Activated CD8-positive, alpha-beta T cell treated with anti-CD3 and anti-CD28 coated beads for 36 hours (primary cell): Measurements from ENCODE around the gene LYRM1. TPM values are rescaled to one million over a fixed set of nuclear protein-coding genes. Genes with fewer than 3 reads are reported as not detected.

Experiments
- ATAC-seq: fragments of 200-7000 bp; cut with Tn5 transposase; one replicate; pipeline ENCODE4 v1.10.0; 2021; ENCODE audit warnings: mild to moderate bottlenecking, moderate library complexity
- CTCF ChIA-PET: fragments of 350-600 bp; sonication (Branson Sonifier 250); formaldehyde crosslinking; loops from one replicate; lab custom pipeline; 2021; ENCODE audit warnings: antibody characterized with exemption; lab: Charles Lee
- POLR2A ChIA-PET: fragments of 350-600 bp; sonication (Branson Sonifier 250); formaldehyde crosslinking; loops from one replicate; lab custom pipeline; 2021; ENCODE audit warnings: antibody characterized with exemption; lab: Charles Lee
- DNase-seq: peaks from one replicate; pipeline ENCODE4 v3.0.0-alpha.2; 2020
- H3K27ac Mint-ChIP-seq: one replicate; pipeline ENCODE4 v1.8.0; 2021; ENCODE audit warnings: mild to moderate bottlenecking, mixed read lengths
- H3K27me3 Mint-ChIP-seq: one replicate; pipeline ENCODE4 v1.8.0; 2021; ENCODE audit warnings: mixed read lengths
- H3K36me3 Mint-ChIP-seq: one replicate; pipeline ENCODE4 v1.8.0; 2021; ENCODE audit warnings: low read depth, mixed read lengths
- H3K4me1 Mint-ChIP-seq: one replicate; pipeline ENCODE4 v1.8.0; 2021; ENCODE audit warnings: low read depth, mixed read lengths
- H3K4me3 Mint-ChIP-seq: one replicate; pipeline ENCODE4 v1.8.0; 2021; ENCODE audit warnings: mild to moderate bottlenecking, moderate library complexity, mixed read lengths
- H3K9me3 Mint-ChIP-seq: one replicate; pipeline ENCODE4 v1.8.0; 2021; ENCODE audit warnings: mixed read lengths
- intact Hi-C: fragments of 100-400 bp; cut with micrococcal nuclease; formaldehyde crosslinking; loops from one replicate; pipeline ENCODE4 v1.10.0; 2022
- total RNA-seq, 2 experiments: library from RNA; stranded (reverse); gene quantifications; one replicate each; pipeline ENCODE4 v1.2.3, GENCODE V29; 2021
- TF ChIP-seq, protein P1 (sequence below): fragments of 200-600 bp; IDR thresholded peaks from one replicate; pipeline ENCODE4 v1.8.0; 2022; ENCODE audit warnings: antibody characterized with exemption, mild to moderate bottlenecking

Gene LYRM1
- total RNA-seq, 2 experiments from 2014 or later: 31.3 to 32.5 TPM

- Mint-ChIP-seq H3K36me3 (peaks cover 9% of the 10 kb centered on the region), H3K27me3 (no peaks in the 10 kb centered on the region), H3K27ac (no peak overlapping the region), H3K4me3 (no peak overlapping the region), H3K9me3 (no peaks in the 10 kb centered on the region), H3K4me1 (no peaks in the 10 kb centered on the region)
- TF ChIP-seq, protein P1, sequence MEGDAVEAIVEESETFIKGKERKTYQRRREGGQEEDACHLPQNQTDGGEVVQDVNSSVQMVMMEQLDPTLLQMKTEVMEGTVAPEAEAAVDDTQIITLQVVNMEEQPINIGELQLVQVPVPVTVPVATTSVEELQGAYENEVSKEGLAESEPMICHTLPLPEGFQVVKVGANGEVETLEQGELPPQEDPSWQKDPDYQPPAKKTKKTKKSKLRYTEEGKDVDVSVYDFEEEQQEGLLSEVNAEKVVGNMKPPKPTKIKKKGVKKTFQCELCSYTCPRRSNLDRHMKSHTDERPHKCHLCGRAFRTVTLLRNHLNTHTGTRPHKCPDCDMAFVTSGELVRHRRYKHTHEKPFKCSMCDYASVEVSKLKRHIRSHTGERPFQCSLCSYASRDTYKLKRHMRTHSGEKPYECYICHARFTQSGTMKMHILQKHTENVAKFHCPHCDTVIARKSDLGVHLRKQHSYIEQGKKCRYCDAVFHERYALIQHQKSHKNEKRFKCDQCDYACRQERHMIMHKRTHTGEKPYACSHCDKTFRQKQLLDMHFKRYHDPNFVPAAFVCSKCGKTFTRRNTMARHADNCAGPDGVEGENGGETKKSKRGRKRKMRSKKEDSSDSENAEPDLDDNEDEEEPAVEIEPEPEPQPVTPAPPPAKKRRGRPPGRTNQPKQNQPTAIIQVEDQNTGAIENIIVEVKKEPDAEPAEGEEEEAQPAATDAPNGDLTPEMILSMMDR: no peak
- POLR2A ChIA-PET: interaction anchor here (0.7 kb wide), 1 partner anchor 24 kb away, joined by 3 read pairs; no protein-coding TSS in a partner anchor
- intact Hi-C loops: no loop called here
- CTCF ChIA-PET: interaction anchor here (1.1 kb wide), 1 partner anchor 12 kb away, joined by 3 read pairs; no protein-coding TSS in a partner anchor
- DNase-seq: no peak
- no peak for ATAC-seq
Measured at GRCh38 chr16:20930365-20930690, 29.8 kb downstream of the LYRM1 start.

GRCh38 chr16:20931066-20931600, 30.6 kb downstream of the LYRM1 start:
- DNase-seq (no peak), ATAC-seq (no peak)
- Mint-ChIP-seq H3K9me3 (no peaks in the 10 kb centered on the region), H3K4me1 (no peaks in the 10 kb centered on the region), H3K36me3 (peaks cover 2% of the 10 kb centered on the region), H3K27ac (no peak overlapping the region), H3K4me3 (no peak overlapping the region), H3K27me3 (no peaks in the 10 kb centered on the region)
- intact Hi-C loops: no loop called here
- ChIA-PET CTCF (interaction anchor here (1.1 kb wide), 1 partner anchor 11 kb away, joined by 3 read pairs; no protein-coding TSS in a partner anchor), POLR2A (no interaction called here)
- TF ChIP-seq, protein P1: no peak

DNA sequence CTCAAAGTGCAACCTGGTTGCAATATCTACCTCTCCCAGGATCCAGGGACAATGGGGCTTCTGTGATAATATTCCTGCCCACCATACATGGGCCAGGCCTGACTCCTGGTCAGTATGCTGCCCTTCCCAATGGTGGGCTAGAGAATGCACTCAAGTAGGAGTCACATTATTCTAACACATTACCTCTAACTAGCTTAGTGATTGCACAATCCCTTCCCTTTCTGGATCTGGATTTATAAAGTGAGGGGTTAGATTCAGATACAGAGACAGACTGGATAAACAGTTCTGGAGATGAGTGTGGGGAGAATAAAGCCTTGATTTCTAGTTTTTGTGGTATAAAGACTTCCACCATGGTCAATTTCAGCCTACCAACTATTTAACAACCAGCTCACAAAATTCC, 33.0 kb downstream of the LYRM1 start:
- no peak overlapping the region for H3K27ac Mint-ChIP-seq
- H3K4me3 Mint-ChIP-seq: no peak overlapping the region
- ATAC-seq (no peak), DNase-seq (no peak)
- CTCF ChIA-PET: no interaction called here
- POLR2A ChIA-PET: no interaction called here
- H3K27me3 Mint-ChIP-seq: no peaks in the 10 kb centered on the region
- intact Hi-C loops: no loop called here
- peaks cover 8% of the 10 kb centered on the region for H3K4me1 Mint-ChIP-seq
- TF ChIP-seq, protein P1: no peak
- no peaks in the 10 kb centered on the region for H3K36me3 Mint-ChIP-seq
- no peaks in the 10 kb centered on the region for H3K9me3 Mint-ChIP-seq

DNA sequence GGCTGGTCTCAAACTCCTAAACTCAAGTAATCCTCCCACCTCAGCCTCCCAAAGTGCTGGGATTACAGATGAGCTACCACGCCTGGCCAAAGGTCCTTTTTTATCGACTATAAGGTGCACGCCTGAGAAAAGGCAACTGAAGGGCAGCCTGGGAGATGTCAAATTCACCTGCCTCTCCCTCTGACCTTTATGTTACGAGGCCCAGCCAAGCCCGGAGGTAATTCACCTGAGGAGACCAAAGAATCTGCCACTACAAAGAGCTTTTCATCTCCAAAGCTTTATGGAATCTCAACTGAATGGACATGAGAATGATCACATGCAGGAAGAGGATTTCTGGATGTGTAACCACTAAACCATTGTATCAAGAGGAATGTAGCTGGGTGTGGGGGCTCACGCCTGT, 37.2 kb downstream of the LYRM1 start:
- intact Hi-C loops: no loop called here
- no peaks in the 10 kb centered on the region for H3K36me3 Mint-ChIP-seq
- CTCF ChIA-PET: interaction anchor here (1.0 to 2.0 kb wide), 5 partner anchors 26 to 89 kb away, joined by 3 to 6 read pairs (median 4); no protein-coding TSS in a partner anchor
- H3K27ac Mint-ChIP-seq: no peak overlapping the region
- POLR2A ChIA-PET: interaction anchor here (0.9 kb wide), 1 partner anchor 37 kb away, joined by 4 read pairs; no protein-coding TSS in a partner anchor
- H3K9me3 Mint-ChIP-seq: no peaks in the 10 kb centered on the region
- TF ChIP-seq, protein P1: no peak
- DNase-seq: no peak
- no peak overlapping the region for H3K4me3 Mint-ChIP-seq
- peaks cover 29% of the 10 kb centered on the region for H3K4me1 Mint-ChIP-seq
- no peaks in the 10 kb centered on the region for H3K27me3 Mint-ChIP-seq
- ATAC-seq: no peak

- intact Hi-C loops: no loop called here
- Mint-ChIP-seq H3K9me3 (no peaks in the 10 kb centered on the region), H3K27ac (peak overlapping the region; percentile 70), H3K27me3 (no peaks in the 10 kb centered on the region), H3K4me1 (peaks cover 32% of the 10 kb centered on the region), H3K4me3 (no peak overlapping the region), H3K36me3 (no peaks in the 10 kb centered on the region)
- CTCF ChIA-PET: interaction anchor here (1.0 to 2.0 kb wide), 5 partner anchors 27 to 90 kb away, joined by 3 to 6 read pairs (median 4); no protein-coding TSS in a partner anchor
- ATAC-seq: peak; percentile 80
- peak; percentile 32 for DNase-seq
- TF ChIP-seq, protein P1: no peak
- POLR2A ChIA-PET: interaction anchor here (0.7 to 0.9 kb wide), 2 partner anchors 35 to 37 kb away, joined by 4 read pairs; no protein-coding TSS in a partner anchor
Measured at GRCh38 chr16:20938426-20938825, 37.9 kb downstream of the LYRM1 start.
